Osteocyte (in vitro differentiated cells): Measurements from ENCODE around the gene ASAP2. TPM values are rescaled to one million over a fixed set of nuclear protein-coding genes. Genes with fewer than 3 reads are reported as not detected.

Experiments used
- DNase-seq: peaks from one replicate; pipeline ENCODE4 v3.0.0; 2021; ENCODE audit warnings: mixed read lengths; ENCODE audit not compliant: unreplicated experiment; ENCODE audit errors: extremely low spot score
- H3K27ac Mint-ChIP-seq: one replicate; pipeline ENCODE4 v1.8.0; 2021; ENCODE audit warnings: mild to moderate bottlenecking, mixed read lengths; ENCODE audit not compliant: unreplicated experiment
- H3K27me3 Mint-ChIP-seq: one replicate; pipeline ENCODE4 v1.8.0; 2021; ENCODE audit warnings: mixed read lengths; ENCODE audit not compliant: unreplicated experiment
- H3K36me3 Mint-ChIP-seq: one replicate; pipeline ENCODE4 v1.8.0; 2021; ENCODE audit warnings: mixed read lengths; ENCODE audit not compliant: unreplicated experiment
- H3K4me1 Mint-ChIP-seq: one replicate; pipeline ENCODE4 v1.8.0; 2021; ENCODE audit warnings: mixed read lengths; ENCODE audit not compliant: unreplicated experiment
- H3K4me3 Mint-ChIP-seq: one replicate; pipeline ENCODE4 v1.8.0; 2021; ENCODE audit warnings: mild to moderate bottlenecking, moderate library complexity, mixed read lengths; ENCODE audit not compliant: unreplicated experiment
- H3K9me3 Mint-ChIP-seq: one replicate; pipeline ENCODE4 v1.8.0; 2021; ENCODE audit warnings: mixed read lengths; ENCODE audit not compliant: unreplicated experiment
- CTCF ChIP-seq: fragments of 200-600 bp; sonication (generic); IDR thresholded peaks from 2 replicates; pipeline ENCODE4 v1.5.0; 2021; ENCODE audit warnings: antibody characterized with exemption, mild to moderate bottlenecking, moderate library complexity
- total RNA-seq: library from RNA; stranded (reverse); gene quantifications from 2 replicates; pipeline ENCODE4 v1.2.1, GENCODE V29; 2021

The ASAP2 gene
- total RNA-seq, 1 donor from 2014 or later = 91.0 TPM

- Mint-ChIP-seq H3K27ac (peak overlapping the region; percentile 23), H3K4me1 (no peaks in the 10 kb centered on the region), H3K4me3 (no peak overlapping the region), H3K27me3 (no peaks in the 10 kb centered on the region), H3K36me3 (peaks cover 50% of the 10 kb centered on the region), H3K9me3 (no peaks in the 10 kb centered on the region)
- TF ChIP-seq CTCF = no peak
- no peak for DNase-seq
Observed at GRCh38 chr2:9345997-9346396, 139.4 kb downstream of the ASAP2 start.

- H3K9me3 Mint-ChIP-seq = no peaks in the 10 kb centered on the region
- no peak overlapping the region for H3K4me3 Mint-ChIP-seq
Observed at GRCh38 chr2:9346885-9347284, 140.3 kb downstream of the ASAP2 start.

GRCh38 chr2:9347411-9347881 is 140.8 kb downstream of the ASAP2 start:
- H3K27ac Mint-ChIP-seq = peak overlapping the region; percentile 31
- no peak for DNase-seq
- no peaks in the 10 kb centered on the region for H3K9me3 Mint-ChIP-seq
- no peaks in the 10 kb centered on the region for H3K4me1 Mint-ChIP-seq
- H3K4me3 Mint-ChIP-seq = no peak overlapping the region
- TF ChIP-seq CTCF = no peak
- H3K36me3 Mint-ChIP-seq = peaks cover 39% of the 10 kb centered on the region
- no peaks in the 10 kb centered on the region for H3K27me3 Mint-ChIP-seq

More at GRCh38 chr2:9346885-9347284, 140.3 kb downstream of the ASAP2 start:
- no peaks in the 10 kb centered on the region for H3K4me1 Mint-ChIP-seq
- DNase-seq = no peak
- TF ChIP-seq CTCF = no peak
- H3K36me3 Mint-ChIP-seq = peaks cover 43% of the 10 kb centered on the region
- no peaks in the 10 kb centered on the region for H3K27me3 Mint-ChIP-seq
- H3K27ac Mint-ChIP-seq = no peak overlapping the region

- TF ChIP-seq CTCF = no peak
- H3K36me3 Mint-ChIP-seq = peaks cover 62% of the 10 kb centered on the region
- no peaks in the 10 kb centered on the region for H3K27me3 Mint-ChIP-seq
- peaks cover 6% of the 10 kb centered on the region for H3K4me1 Mint-ChIP-seq
- no peaks in the 10 kb centered on the region for H3K9me3 Mint-ChIP-seq
- no peak overlapping the region for H3K27ac Mint-ChIP-seq
- no peak for DNase-seq
- H3K4me3 Mint-ChIP-seq = no peak overlapping the region
Observed at GRCh38 chr2:9354318-9354717, 147.7 kb downstream of the ASAP2 start.

GRCh38 chr2:9355270-9355669 is 148.7 kb downstream of the ASAP2 start:
- Mint-ChIP-seq H3K9me3 (no peaks in the 10 kb centered on the region), H3K4me3 (no peak overlapping the region), H3K36me3 (peaks cover 60% of the 10 kb centered on the region), H3K27ac (no peak overlapping the region), H3K27me3 (no peaks in the 10 kb centered on the region), H3K4me1 (peaks cover 8% of the 10 kb centered on the region)
- DNase-seq = no peak
- TF ChIP-seq CTCF = no peak
